Heart left ventricle (tissue), 13 donors: ENCODE data around the gene CISH.

ENCODE experiments used
- CTCF ChIP-seq, 12 donors: fragments of 200-600 bp; sonication (generic) in 4 of 12; IDR thresholded peaks; one replicate each; pipeline versions ENCODE4 v1.5.0 to v1.8.0; 2018 to 2022; ENCODE audit warnings: antibody characterized with exemption in 12 of 12, mild to moderate bottlenecking in 5 of 12
- POLR2A ChIP-seq, 2 donors: fragments of 450-650 bp; IDR thresholded peaks; one replicate each; pipeline ENCODE4 v1.6.1; 2017; ENCODE audit warnings: antibody characterized with exemption in 2 of 2, mild to moderate bottlenecking in 2 of 2, moderate library complexity in 2 of 2
- donor health status: ischemic (EF 13 %, LVEDD 7.1; RV severe dilation, severe dysfunction).
- donor health status: DM: no; HTN: yes; CAD: no.
- donor health status: DM: no; HTN: no; CAD: no.
- donor health status: ischemic (EF 25% LVEDD 6.9; RV normal size, moderate dysfunction).
- donor health status: ischemic (EF 25% LVEDD 5.7; RV mildly dilated, moderate dysfunction).
- donor health status: ischemic (EF 35%, LVEDD 5.7; RV mildly dilated, moderate dysfunction).
- donor health status: nonischemic (EF 11% LVEDD 7.7; RV severe dilation, severe dysfunction).
- donor health status: DM: yes; HTN: yes; CAD: no.
- donor health status: PGD.
- donor health status: ischemic (EF 29% LVEDD 5.4; RV normal size, mild dysfunction).
- donor health status: nonischemic (EF 23%, LVEDD 6.1; RV moderate dilation, normal function).

DNA sequence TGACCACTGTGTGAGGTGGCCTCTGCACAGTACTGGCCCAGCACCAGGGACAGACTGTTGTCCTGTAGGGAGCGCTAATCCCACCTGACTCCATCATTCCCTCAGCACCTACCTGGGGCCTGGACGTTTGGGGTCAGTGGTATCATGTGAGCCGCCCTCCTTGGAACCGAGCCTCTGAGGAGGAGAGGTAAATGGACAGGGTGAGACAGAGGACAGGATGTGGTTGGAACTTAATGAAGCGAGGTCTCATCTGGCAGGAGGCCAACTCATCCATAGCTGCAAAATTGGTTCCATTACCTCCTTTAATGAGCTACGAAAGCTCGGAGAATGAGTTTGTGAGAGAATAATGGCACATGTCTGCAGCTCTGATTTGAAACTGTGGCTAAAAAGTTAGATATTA, 19.3 kb upstream of the CISH start:
- TF ChIP-seq POLR2A (IDR thresholded peaks at IDR 0.05): no peak
- TF ChIP-seq CTCF (IDR thresholded peaks at IDR 0.05): no peak
